Erythroblast (primary cell): Measurements from ENCODE around the gene SLC17A5.
A peak's percentile ranks its signal among the peaks of the same experiment; 100 is the strongest.
"Not testable (repeated sequence)": the region's sequence is repeated elsewhere in the genome, so short reads cannot be mapped to it uniquely, and the experiment has no call there.

Experiments
- DNase-seq, 2 experiments: peaks; one replicate each; lab custom pipeline; 2025; lab: John Stamatoyannopoulos, UW
- GATA1 ChIP-seq: IDR thresholded peaks from 2 replicates; pipeline ENCODE4 v1.6.1; 2011; ENCODE audit warnings: low read depth, mild to moderate bottlenecking, control low read depth, low read length, moderate library complexity
- POLR2A ChIP-seq: IDR thresholded peaks from 2 replicates; pipeline ENCODE4 v1.6.1; 2011; ENCODE audit warnings: mild to moderate bottlenecking, low read length

The SLC17A5 gene

GRCh38 chr6:73653571-73654424 is at the start of gene SLC17A5:
TSS of gene SLC17A5 (minus strand) at chr6:73653992. CDS start at chr6:73653886, 106 bp downstream.
- peak; percentile 92 to 94 for DNase-seq
- peak; percentile 74 for TF ChIP-seq POLR2A
- TF ChIP-seq GATA1 = no peak

GRCh38 chr6:73703466-73703865 is 49.7 kb upstream of the SLC17A5 start:
- no peak for DNase-seq
- no peak for TF ChIP-seq GATA1
- TF ChIP-seq POLR2A = no peak

- no peak for TF ChIP-seq POLR2A
- no peak for TF ChIP-seq GATA1
- no peak for DNase-seq
These were observed 48.7 kb upstream of the SLC17A5 start for GRCh38 chr6:73702444-73702843.

- TF ChIP-seq GATA1 (no peak), POLR2A (no peak)
- no peak for DNase-seq
These were observed 46.1 kb upstream of the SLC17A5 start for GRCh38 chr6:73699676-73700459.

GRCh38 chr6:73696966-73697655 is 43.3 kb upstream of the SLC17A5 start:
- peak; percentile 35 for TF ChIP-seq POLR2A
- TF ChIP-seq GATA1 = no peak
- DNase-seq = no peak

- peak; percentile 32 to 43 for DNase-seq
- peak; percentile 55 for TF ChIP-seq POLR2A
- no peak for TF ChIP-seq GATA1
These were observed 42.0 kb upstream of the SLC17A5 start, which contains the start of gene CD109 for GRCh38 chr6:73695619-73696421. TSS of gene CD109 (plus strand) at chr6:73696203. CDS start at chr6:73696216, 13 bp downstream.

GRCh38 chr6:73694711-73695411 is 41.1 kb upstream of the SLC17A5 start:
- TF ChIP-seq GATA1 (no peak), POLR2A (no peak)
- DNase-seq = no peak

GRCh38 chr6:73691512-73691911 is 37.7 kb upstream of the SLC17A5 start:
- no peak for DNase-seq
- TF ChIP-seq POLR2A = no peak
- TF ChIP-seq GATA1 = no peak

- no peak for DNase-seq
- TF ChIP-seq POLR2A (no peak), GATA1 (no peak)
These were observed 36.3 kb upstream of the SLC17A5 start for GRCh38 chr6:73690056-73690455.

GRCh38 chr6:73688351-73688750 is 34.6 kb upstream of the SLC17A5 start:
- no peak for TF ChIP-seq POLR2A
- TF ChIP-seq GATA1 = no peak
- DNase-seq = no peak

GRCh38 chr6:73683574-73683973 is 29.8 kb upstream of the SLC17A5 start:
- not testable (repeated sequence) for DNase-seq

- no peak for TF ChIP-seq POLR2A
- DNase-seq = no peak
These were observed 26.6 kb upstream of the SLC17A5 start for GRCh38 chr6:73680289-73680918.

- DNase-seq = not testable (repeated sequence)
These were observed 26.1 kb upstream of the SLC17A5 start for GRCh38 chr6:73679846-73680245.
